Mesothelial cell of epicardium (in vitro differentiated cells): ENCODE data around the gene ZBTB32. TPM values are rescaled to one million over a fixed set of nuclear protein-coding genes. Genes with fewer than 3 reads are reported as not detected.

Experiments
- DNase-seq, 2 experiments: peaks; one replicate each; pipeline ENCODE4 v3.0.0; 2021; ENCODE audit warnings: low spot score in 2 of 2; ENCODE audit not compliant: unreplicated experiment in 2 of 2
- H3K27ac Mint-ChIP-seq: 2 replicates; pipeline ENCODE4 v1.8.0; 2021; ENCODE audit warnings: mixed read lengths
- H3K27me3 Mint-ChIP-seq: 2 replicates; pipeline ENCODE4 v1.8.0; 2021; ENCODE audit warnings: low read depth, mixed read lengths
- H3K36me3 Mint-ChIP-seq: 2 replicates; pipeline ENCODE4 v1.8.0; 2021; ENCODE audit warnings: mixed read lengths
- H3K4me1 Mint-ChIP-seq: 2 replicates; pipeline ENCODE4 v1.8.0; 2021; ENCODE audit warnings: mixed read lengths
- H3K4me3 Mint-ChIP-seq: 2 replicates; pipeline ENCODE4 v1.8.0; 2021; ENCODE audit warnings: mild to moderate bottlenecking, moderate library complexity, mixed read lengths
- H3K9me3 Mint-ChIP-seq: 2 replicates; pipeline ENCODE4 v1.8.0; 2021; ENCODE audit warnings: mixed read lengths
- CTCF ChIP-seq: fragments of 200-600 bp; sonication (generic); IDR thresholded peaks from one replicate; pipeline ENCODE4 v1.5.0; 2021; ENCODE audit warnings: antibody characterized with exemption; ENCODE audit not compliant: unreplicated experiment
- total RNA-seq: library from RNA; stranded (reverse); gene quantifications from 3 replicates; pipeline ENCODE4 v1.2.1, GENCODE V29; 2021

ZBTB32 gene
- total RNA-seq, 1 donor from 2014 or later: not detected

- Mint-ChIP-seq H3K9me3 (no peaks in the 10 kb centered on the region), H3K4me1 (peaks cover 8% of the 10 kb centered on the region), H3K27me3 (no peaks in the 10 kb centered on the region), H3K36me3 (no peaks in the 10 kb centered on the region), H3K4me3 (no peak overlapping the region), H3K27ac (no peak overlapping the region)
- DNase-seq: no peak
- no peak for TF ChIP-seq CTCF
Observed at GRCh38 chr19:35710784-35711723, 6.7 kb downstream of the ZBTB32 start.

GRCh38 chr19:35712567-35713505, 8.5 kb downstream of the ZBTB32 start:
- no peak for TF ChIP-seq CTCF
- H3K27me3 Mint-ChIP-seq: no peaks in the 10 kb centered on the region
- H3K27ac Mint-ChIP-seq: no peak overlapping the region
- no peak for DNase-seq
- no peaks in the 10 kb centered on the region for H3K9me3 Mint-ChIP-seq
- peaks cover 14% of the 10 kb centered on the region for H3K4me1 Mint-ChIP-seq
- H3K36me3 Mint-ChIP-seq: no peaks in the 10 kb centered on the region
- H3K4me3 Mint-ChIP-seq: no peak overlapping the region

GRCh38 chr19:35713506-35713850, 9.1 kb downstream of the ZBTB32 start:
- H3K4me1 Mint-ChIP-seq: peaks cover 14% of the 10 kb centered on the region
- no peak overlapping the region for H3K4me3 Mint-ChIP-seq
- H3K36me3 Mint-ChIP-seq: no peaks in the 10 kb centered on the region
- no peaks in the 10 kb centered on the region for H3K9me3 Mint-ChIP-seq
- no peak for TF ChIP-seq CTCF
- H3K27ac Mint-ChIP-seq: no peak overlapping the region
- no peaks in the 10 kb centered on the region for H3K27me3 Mint-ChIP-seq
- no peak for DNase-seq

GRCh38 chr19:35713904-35714495, 9.6 kb downstream of the ZBTB32 start:
- H3K9me3 Mint-ChIP-seq: no peaks in the 10 kb centered on the region
- no peaks in the 10 kb centered on the region for H3K27me3 Mint-ChIP-seq
- no peaks in the 10 kb centered on the region for H3K36me3 Mint-ChIP-seq
- no peak overlapping the region for H3K4me3 Mint-ChIP-seq
- no peak for TF ChIP-seq CTCF
- DNase-seq: no peak
- peaks cover 17% of the 10 kb centered on the region for H3K4me1 Mint-ChIP-seq
- no peak overlapping the region for H3K27ac Mint-ChIP-seq

GRCh38 chr19:35714601-35715354, 10.4 kb downstream of the ZBTB32 start:
- no peak for DNase-seq
- Mint-ChIP-seq H3K4me3 (peak overlapping the region; percentile 51), H3K36me3 (no peaks in the 10 kb centered on the region), H3K9me3 (no peaks in the 10 kb centered on the region), H3K4me1 (peaks cover 24% of the 10 kb centered on the region), H3K27ac (no peak overlapping the region), H3K27me3 (no peaks in the 10 kb centered on the region)
- no peak for TF ChIP-seq CTCF
